Measurements from ENCODE around the gene GNE.

DNA sequence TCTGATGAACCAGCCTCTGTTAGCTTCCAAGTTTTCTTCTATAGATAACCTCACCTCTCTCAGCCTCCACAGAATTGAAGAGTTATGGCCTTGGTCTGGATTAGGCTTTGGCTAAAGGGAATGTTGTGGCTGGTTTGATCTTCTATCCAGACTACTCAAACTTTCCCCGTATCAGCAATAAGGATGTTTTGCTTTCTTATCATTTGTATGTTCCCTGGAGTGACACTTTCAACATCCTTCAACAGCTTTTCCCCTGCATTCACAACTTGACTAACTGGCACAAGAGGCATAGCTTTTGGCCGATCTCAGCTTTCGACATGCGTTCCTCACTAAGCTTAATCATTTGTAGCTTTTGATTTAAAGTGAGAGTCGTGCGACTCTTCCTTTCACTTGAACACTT lies 28.1 kb upstream of the GNE start:
- TF ChIP-seq, protein P1, sequence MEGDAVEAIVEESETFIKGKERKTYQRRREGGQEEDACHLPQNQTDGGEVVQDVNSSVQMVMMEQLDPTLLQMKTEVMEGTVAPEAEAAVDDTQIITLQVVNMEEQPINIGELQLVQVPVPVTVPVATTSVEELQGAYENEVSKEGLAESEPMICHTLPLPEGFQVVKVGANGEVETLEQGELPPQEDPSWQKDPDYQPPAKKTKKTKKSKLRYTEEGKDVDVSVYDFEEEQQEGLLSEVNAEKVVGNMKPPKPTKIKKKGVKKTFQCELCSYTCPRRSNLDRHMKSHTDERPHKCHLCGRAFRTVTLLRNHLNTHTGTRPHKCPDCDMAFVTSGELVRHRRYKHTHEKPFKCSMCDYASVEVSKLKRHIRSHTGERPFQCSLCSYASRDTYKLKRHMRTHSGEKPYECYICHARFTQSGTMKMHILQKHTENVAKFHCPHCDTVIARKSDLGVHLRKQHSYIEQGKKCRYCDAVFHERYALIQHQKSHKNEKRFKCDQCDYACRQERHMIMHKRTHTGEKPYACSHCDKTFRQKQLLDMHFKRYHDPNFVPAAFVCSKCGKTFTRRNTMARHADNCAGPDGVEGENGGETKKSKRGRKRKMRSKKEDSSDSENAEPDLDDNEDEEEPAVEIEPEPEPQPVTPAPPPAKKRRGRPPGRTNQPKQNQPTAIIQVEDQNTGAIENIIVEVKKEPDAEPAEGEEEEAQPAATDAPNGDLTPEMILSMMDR (IDR thresholded peaks at IDR 0.05), result no peak
- no peak for TF ChIP-seq POLR2A (IDR thresholded peaks at IDR 0.05; ENCODE audit: low read depth)
- no peak for TF ChIP-seq EP300 (IDR thresholded peaks at IDR 0.05)

All from esophagus muscularis mucosa (tissue), 4 donors.